Nephron (organoid): ENCODE results near the gene COL8A1.
A peak's percentile ranks its signal among the peaks of the same experiment; 100 is the strongest.

Experiments used
- H3K27ac Mint-ChIP-seq, 3 experiments: 2 replicates each; pipeline ENCODE4 v1.8.0; 2020; ENCODE audit warnings: mixed read lengths in 3 of 3, mild to moderate bottlenecking in 2 of 3, moderate library complexity in 1 of 3
- H3K27me3 Mint-ChIP-seq: 2 replicates; pipeline ENCODE4 v1.8.0; 2021; ENCODE audit warnings: low read depth, mild to moderate bottlenecking, moderate library complexity, mixed read lengths
- H3K36me3 Mint-ChIP-seq: 2 replicates; pipeline ENCODE4 v1.8.0; 2020; ENCODE audit warnings: low read depth, mixed read lengths
- H3K4me1 Mint-ChIP-seq: 2 replicates; pipeline ENCODE4 v1.8.0; 2020; ENCODE audit warnings: mixed read lengths
- H3K4me3 Mint-ChIP-seq, 3 experiments: 2 replicates each; pipeline ENCODE4 v1.8.0; 2020; ENCODE audit warnings: mild to moderate bottlenecking in 3 of 3, mixed read lengths in 3 of 3, moderate library complexity in 2 of 3
- H3K9me3 Mint-ChIP-seq: 2 replicates; pipeline ENCODE4 v1.8.0; 2020; ENCODE audit warnings: mixed read lengths
- CTCF ChIP-seq, 3 experiments: fragments of 200-600 bp; sonication (generic); IDR thresholded peaks; one replicate each; pipeline ENCODE4 v1.5.0; 2021; ENCODE audit warnings: antibody characterized with exemption in 3 of 3; ENCODE audit not compliant: unreplicated experiment in 3 of 3

Gene COL8A1

GRCh38 chr3:99772171-99772570 is 133.8 kb downstream of the COL8A1 start:
- Mint-ChIP-seq H3K27me3 (peaks cover 3% of the 10 kb centered on the region), H3K27ac (no peak overlapping the region), H3K4me1 (peaks cover 18% of the 10 kb centered on the region), H3K4me3 (no peak overlapping the region), H3K36me3 (no peaks in the 10 kb centered on the region), H3K9me3 (no peaks in the 10 kb centered on the region)
- TF ChIP-seq CTCF (IDR thresholded peaks at IDR 0.05; ENCODE audit: unreplicated experiment in 3 of 3) = no peak

GRCh38 chr3:99772671-99773070 is 134.3 kb downstream of the COL8A1 start:
- Mint-ChIP-seq H3K4me1 (peaks cover 18% of the 10 kb centered on the region), H3K4me3 (no peak overlapping the region), H3K36me3 (no peaks in the 10 kb centered on the region), H3K27me3 (peaks cover 4% of the 10 kb centered on the region), H3K9me3 (no peaks in the 10 kb centered on the region), H3K27ac (no peak overlapping the region)
- TF ChIP-seq CTCF (IDR thresholded peaks at IDR 0.05; ENCODE audit: unreplicated experiment in 3 of 3) = no peak

- H3K4me3 Mint-ChIP-seq = no peak overlapping the region
- peak overlapping the region; percentile 5 to 38 (median 17) for H3K27ac Mint-ChIP-seq
- H3K9me3 Mint-ChIP-seq = no peaks in the 10 kb centered on the region
- no peaks in the 10 kb centered on the region for H3K36me3 Mint-ChIP-seq
- peaks cover 23% of the 10 kb centered on the region for H3K4me1 Mint-ChIP-seq
- H3K27me3 Mint-ChIP-seq = peaks cover 4% of the 10 kb centered on the region
- TF ChIP-seq CTCF (IDR thresholded peaks at IDR 0.05; ENCODE audit: unreplicated experiment in 3 of 3) = no peak
These were observed 136.1 kb downstream of the COL8A1 start for GRCh38 chr3:99774467-99774866.

GRCh38 chr3:99776516-99777209 is 138.3 kb downstream of the COL8A1 start:
- no peaks in the 10 kb centered on the region for H3K36me3 Mint-ChIP-seq
- H3K4me1 Mint-ChIP-seq = peaks cover 23% of the 10 kb centered on the region
- H3K27ac Mint-ChIP-seq = peak overlapping the region; percentile 14 to 72 (median 29)
- TF ChIP-seq CTCF (IDR thresholded peaks at IDR 0.05; ENCODE audit: unreplicated experiment in 3 of 3) = no peak
- H3K27me3 Mint-ChIP-seq = peaks cover 4% of the 10 kb centered on the region
- H3K4me3 Mint-ChIP-seq = no peak overlapping the region
- no peaks in the 10 kb centered on the region for H3K9me3 Mint-ChIP-seq

- TF ChIP-seq CTCF (IDR thresholded peaks at IDR 0.05; ENCODE audit: unreplicated experiment in 3 of 3) = no peak
- Mint-ChIP-seq H3K27ac (peak overlapping the region; percentile 14 to 72 (median 29)), H3K4me1 (peaks cover 23% of the 10 kb centered on the region), H3K4me3 (no peak overlapping the region), H3K27me3 (peaks cover 4% of the 10 kb centered on the region), H3K9me3 (no peaks in the 10 kb centered on the region), H3K36me3 (no peaks in the 10 kb centered on the region)
These were observed 138.8 kb downstream of the COL8A1 start for GRCh38 chr3:99777210-99777549.

- Mint-ChIP-seq H3K27me3 (peaks cover 4% of the 10 kb centered on the region), H3K36me3 (no peaks in the 10 kb centered on the region), H3K4me1 (peaks cover 23% of the 10 kb centered on the region), H3K4me3 (no peak overlapping the region), H3K9me3 (no peaks in the 10 kb centered on the region), H3K27ac (peak overlapping the region in 2 of 3 experiments; percentile 29 to 72)
- no peak for TF ChIP-seq CTCF (IDR thresholded peaks at IDR 0.05; ENCODE audit: unreplicated experiment in 3 of 3)
These were observed 139.3 kb downstream of the COL8A1 start for GRCh38 chr3:99777708-99778107.
